Measurements from ENCODE around the gene ARID1B. TPM values are rescaled to one million over a fixed set of nuclear protein-coding genes. Genes with fewer than 3 reads are reported as not detected.

ARID1B gene
- total RNA-seq, 4 donors from 2014 or later, result 157 to 315 (median 206) TPM

DNA sequence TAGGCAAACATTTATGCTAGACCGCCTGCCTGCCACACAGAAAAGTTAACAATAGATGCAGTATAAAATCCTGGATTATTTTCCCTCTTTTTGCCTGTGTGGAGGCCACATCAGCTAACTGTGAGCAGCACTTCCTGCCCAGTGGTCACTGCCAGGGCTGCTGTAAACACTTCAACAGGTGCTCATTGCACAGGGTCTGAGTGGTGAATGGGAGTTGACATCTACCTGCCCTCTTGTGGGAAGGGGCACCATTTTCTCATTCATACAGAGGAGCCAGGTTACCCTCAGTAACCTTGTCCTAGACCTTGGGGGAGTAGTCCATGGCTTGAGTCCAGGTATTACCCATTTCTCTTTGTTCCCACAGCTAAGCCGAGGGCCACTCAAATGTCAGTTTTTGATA lies 310.8 kb downstream of the ARID1B start:
- 87% methylated on average over 2 of the region's 2 CpGs for WGBS, 2 donors
- Histone ChIP-seq H3K27ac (no peak overlapping the region), H3K4me3 (replicated peaks in 1 of 3) (no peak overlapping the region), H3K27me3 (no peaks in the 10 kb centered on the region), H3K9me3 (no peaks in the 10 kb centered on the region), H3K4me1 (peaks cover 12 to 13% of the 10 kb centered on the region in 2 donors), H3K36me3 (peaks cover 0 to 5% of the 10 kb centered on the region in 2 donors)
- no peak for TF ChIP-seq POLR2A (IDR thresholded peaks at IDR 0.05)
- TF ChIP-seq, protein P1, sequence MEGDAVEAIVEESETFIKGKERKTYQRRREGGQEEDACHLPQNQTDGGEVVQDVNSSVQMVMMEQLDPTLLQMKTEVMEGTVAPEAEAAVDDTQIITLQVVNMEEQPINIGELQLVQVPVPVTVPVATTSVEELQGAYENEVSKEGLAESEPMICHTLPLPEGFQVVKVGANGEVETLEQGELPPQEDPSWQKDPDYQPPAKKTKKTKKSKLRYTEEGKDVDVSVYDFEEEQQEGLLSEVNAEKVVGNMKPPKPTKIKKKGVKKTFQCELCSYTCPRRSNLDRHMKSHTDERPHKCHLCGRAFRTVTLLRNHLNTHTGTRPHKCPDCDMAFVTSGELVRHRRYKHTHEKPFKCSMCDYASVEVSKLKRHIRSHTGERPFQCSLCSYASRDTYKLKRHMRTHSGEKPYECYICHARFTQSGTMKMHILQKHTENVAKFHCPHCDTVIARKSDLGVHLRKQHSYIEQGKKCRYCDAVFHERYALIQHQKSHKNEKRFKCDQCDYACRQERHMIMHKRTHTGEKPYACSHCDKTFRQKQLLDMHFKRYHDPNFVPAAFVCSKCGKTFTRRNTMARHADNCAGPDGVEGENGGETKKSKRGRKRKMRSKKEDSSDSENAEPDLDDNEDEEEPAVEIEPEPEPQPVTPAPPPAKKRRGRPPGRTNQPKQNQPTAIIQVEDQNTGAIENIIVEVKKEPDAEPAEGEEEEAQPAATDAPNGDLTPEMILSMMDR (IDR thresholded peaks at IDR 0.05), result no peak
- intact Hi-C loops (cut with DNase I), result no loop called here
- DNase-seq, result no peak

DNA sequence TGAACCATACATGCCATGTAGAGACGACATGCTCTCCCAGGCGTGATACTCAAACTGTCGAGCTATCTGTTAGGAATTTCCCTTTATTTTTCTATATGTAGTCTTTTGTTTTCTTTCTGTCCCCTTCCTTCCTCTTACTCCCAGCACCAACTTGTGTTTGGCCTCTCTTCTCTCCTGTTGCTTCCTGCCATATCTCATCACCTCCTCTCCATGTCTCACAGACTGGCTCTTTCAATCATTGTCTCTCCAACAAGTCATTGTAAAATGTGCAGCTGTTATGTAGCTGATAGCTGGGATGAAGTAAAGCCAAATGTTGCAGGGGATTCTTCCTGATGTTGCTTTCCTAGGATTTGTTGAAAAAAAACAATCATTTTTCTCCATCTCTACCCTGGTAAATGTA lies 311.7 kb downstream of the ARID1B start:
- H3K27me3 ChIP-seq, result no peaks in the 10 kb centered on the region
- H3K27ac ChIP-seq, result no peak overlapping the region
- H3K4me1 ChIP-seq, result peaks cover 12 to 16% of the 10 kb centered on the region in 2 donors
- intact Hi-C loops (cut with DNase I), result no loop called here
- TF ChIP-seq POLR2A (IDR thresholded peaks at IDR 0.05), result no peak
- TF ChIP-seq, protein P1 (IDR thresholded peaks at IDR 0.05), result no peak
- H3K36me3 ChIP-seq, result peaks cover 0 to 5% of the 10 kb centered on the region in 2 donors
- H3K9me3 ChIP-seq, result no peaks in the 10 kb centered on the region
- no peak overlapping the region for H3K4me3 ChIP-seq (replicated peaks in 1 of 3)
- 73 to 83% methylated on average over 3 of the region's 3 CpGs for WGBS, 2 donors
- no peak for DNase-seq

- Histone ChIP-seq H3K4me1 (peaks cover 12 to 16% of the 10 kb centered on the region in 2 donors), H3K36me3 (peaks cover 0 to 5% of the 10 kb centered on the region in 2 donors), H3K9me3 (no peaks in the 10 kb centered on the region), H3K4me3 (replicated peaks in 1 of 3) (no peak overlapping the region), H3K27ac (no peak overlapping the region), H3K27me3 (no peaks in the 10 kb centered on the region)
- TF ChIP-seq POLR2A (IDR thresholded peaks at IDR 0.05), result no peak
- TF ChIP-seq, protein P1 (IDR thresholded peaks at IDR 0.05), result no peak
- no peak for DNase-seq
- intact Hi-C loops (cut with DNase I), result no loop called here
- 62 to 82% methylated on average over 3 of the region's 3 CpGs for WGBS, 2 donors
Measured at GRCh38 chr6:157089258-157089657, 312.1 kb downstream of the ARID1B start.

- 87 to 92% methylated on average over 9 of the region's 9 CpGs for WGBS, 2 donors
- intact Hi-C loops (cut with DNase I), result no loop called here
- no peaks in the 10 kb centered on the region for H3K27me3 ChIP-seq
- no peaks in the 10 kb centered on the region for H3K9me3 ChIP-seq
- DNase-seq, result no peak
- no peak overlapping the region for H3K4me3 ChIP-seq (replicated peaks in 1 of 3)
- H3K4me1 ChIP-seq, result peaks cover 12 to 16% of the 10 kb centered on the region in 2 donors
- TF ChIP-seq POLR2A (IDR thresholded peaks at IDR 0.05), result no peak
- TF ChIP-seq, protein P1 (IDR thresholded peaks at IDR 0.05), result no peak
- H3K27ac ChIP-seq, result no peak overlapping the region
- peaks cover 0 to 5% of the 10 kb centered on the region in 2 donors for H3K36me3 ChIP-seq
Measured at GRCh38 chr6:157089851-157090250, 312.7 kb downstream of the ARID1B start.

- DNase-seq, result no peak
- no peaks in the 10 kb centered on the region for H3K27me3 ChIP-seq
- 97% methylated on average over 9 of the region's 9 CpGs for WGBS, 2 donors
- H3K4me3 ChIP-seq (replicated peaks in 1 of 3), result no peak overlapping the region
- no peak for TF ChIP-seq POLR2A (IDR thresholded peaks at IDR 0.05)
- TF ChIP-seq, protein P1 (IDR thresholded peaks at IDR 0.05), result no peak
- intact Hi-C loops (cut with DNase I), result no loop called here
- no peak overlapping the region for H3K27ac ChIP-seq
- H3K9me3 ChIP-seq, result no peaks in the 10 kb centered on the region
- no peaks in the 10 kb centered on the region for H3K36me3 ChIP-seq
- H3K4me1 ChIP-seq, result peaks cover 12 to 16% of the 10 kb centered on the region in 2 donors
Measured at GRCh38 chr6:157090736-157091135, 313.6 kb downstream of the ARID1B start.
